Liver (tissue), 9 donors: ENCODE measurements around the gene PLD4. TPM values are rescaled to one million over a fixed set of nuclear protein-coding genes. Genes with fewer than 3 reads are reported as not detected.

ENCODE experiments used
- DNase-seq: peaks from one replicate; pipeline ENCODE4 v3.0.0-alpha.2; 2017; ENCODE audit warnings: low spot score
- H3K27ac ChIP-seq, 2 donors: one replicate each; pipeline ENCODE4 v1.7.0; 2013; ENCODE audit warnings: inconsistent platforms in 2 of 2, low read length in 2 of 2, control low read depth in 1 of 2, low read depth in 1 of 2, mild to moderate bottlenecking in 1 of 2
- H3K27me3 ChIP-seq, 4 donors: one replicate each; pipeline versions ENCODE4 v1.6.1 to v1.7.0; 2013; ENCODE audit warnings: low read length in 3 of 4, inconsistent platforms in 1 of 4, mild to moderate bottlenecking in 1 of 4, moderate library complexity in 1 of 4; ENCODE audit not compliant: control insufficient read depth in 4 of 4, insufficient read depth in 4 of 4
- H3K36me3 ChIP-seq, 4 donors: one replicate each; pipeline versions ENCODE4 v1.6.1 to v1.7.0; 2013; ENCODE audit warnings: low read length in 3 of 4, mild to moderate bottlenecking in 3 of 4, low read depth in 1 of 4, moderate library complexity in 1 of 4; ENCODE audit not compliant: control insufficient read depth in 4 of 4, insufficient read depth in 3 of 4
- H3K4me1 ChIP-seq, 4 donors: one replicate each; pipeline versions ENCODE4 v1.6.1 to v1.7.0; 2013; ENCODE audit warnings: low read length in 3 of 4, mild to moderate bottlenecking in 3 of 4, moderate library complexity in 1 of 4; ENCODE audit not compliant: control insufficient read depth in 4 of 4, insufficient read depth in 4 of 4
- H3K4me3 ChIP-seq, 3 donors: one replicate each; pipeline versions ENCODE4 v1.6.1 to v1.7.0; 2013; ENCODE audit warnings: low read length in 3 of 3, control low read depth in 1 of 3, low read depth in 1 of 3, mild to moderate bottlenecking in 1 of 3
- H3K9ac ChIP-seq, 2 donors: one replicate each; pipeline ENCODE4 v1.7.0; 2013; ENCODE audit warnings: low read length in 2 of 2, mild to moderate bottlenecking in 2 of 2, moderate library complexity in 2 of 2, control low read depth in 1 of 2, low read depth in 1 of 2
- H3K9me3 ChIP-seq, 4 donors: one replicate each; pipeline versions ENCODE4 v1.6.1 to v1.7.0; 2013; ENCODE audit warnings: low read length in 3 of 4; ENCODE audit not compliant: control insufficient read depth in 4 of 4
- EGR1 ChIP-seq, 2 donors: IDR thresholded peaks; 2 replicates each; pipeline ENCODE4 v1.6.1; 2016 to 2018; ENCODE audit warnings: antibody characterized with exemption in 2 of 2, low read depth in 2 of 2
- FOXA1 ChIP-seq: IDR thresholded peaks from 2 replicates; pipeline ENCODE4 v1.6.1; 2016; ENCODE audit warnings: antibody characterized with exemption
- FOXA2 ChIP-seq: IDR thresholded peaks from 2 replicates; pipeline ENCODE4 v1.6.1; 2016; ENCODE audit warnings: antibody characterized with exemption
- GABPA ChIP-seq, 2 donors: IDR thresholded peaks in 1 of 2; conservative IDR thresholded peaks in 1 of 2; 2 replicates each; pipeline ENCODE4 v1.6.1; 2016; ENCODE audit warnings: antibody characterized with exemption in 2 of 2, mild to moderate bottlenecking in 1 of 2, moderate library complexity in 1 of 2
- HNF4A ChIP-seq, 2 donors: conservative IDR thresholded peaks; 2 replicates each; pipeline ENCODE4 v1.6.1; 2016; ENCODE audit warnings: antibody characterized with exemption in 2 of 2, mild to moderate bottlenecking in 2 of 2
- HNF4G ChIP-seq: IDR thresholded peaks from 2 replicates; pipeline ENCODE4 v1.6.1; 2016; ENCODE audit warnings: antibody characterized with exemption
- NR2F2 ChIP-seq: IDR thresholded peaks from 2 replicates; pipeline ENCODE4 v1.6.1; 2016; ENCODE audit warnings: antibody characterized with exemption
- RAD21 ChIP-seq, 2 donors: IDR thresholded peaks; 2 replicates each; pipeline ENCODE4 v1.6.1; 2016; ENCODE audit warnings: antibody characterized with exemption in 2 of 2, mild to moderate bottlenecking in 2 of 2
- TAF1 ChIP-seq: conservative IDR thresholded peaks from 2 replicates; pipeline ENCODE4 v1.6.1; 2016; ENCODE audit warnings: antibody characterized with exemption, mild to moderate bottlenecking
- YY1 ChIP-seq: IDR thresholded peaks from 2 replicates; pipeline ENCODE4 v1.6.1; 2016; ENCODE audit warnings: antibody characterized with exemption, mild to moderate bottlenecking
- WGBS: extraction: QIAGEN DNeasy Blood & Tissue Kit; methylation state at CpG from one replicate; pipeline ENCODE4 v1.1.7; 2013; 5-methylcytosine and 5-hydroxymethylcytosine counted together
- polyA plus RNA-seq, 2 donors: library from polyadenylated mRNA; stranded (reverse) in 1 of 2; unstranded in 1 of 2; fragments of 200-250 nt in 1 of 2; fragments of >200 nt in 1 of 2; fragmentation: Nextera tagmentation in 1 of 2; extraction: Ambion mirVana in 1 of 2; gene quantifications; one replicate each; pipeline versions ENCODE4 v1.2.1 to v1.2.3, GENCODE V29; 2013 to 2015
- total RNA-seq, 2 donors: library from RNA; depleted of rRNA; stranded (reverse); fragments of >200 nt; gene quantifications; one replicate each; pipeline ENCODE4 v1.2.3, GENCODE V29; 2014
- TF ChIP-seq, protein P1 (sequence below): fragments of 150-350 bp; IDR thresholded peaks from 2 replicates; pipeline ENCODE4 v1.5.1; 2017; ENCODE audit warnings: improper control_type of control experiment, low read depth, low read length; ENCODE audit not compliant: missing input control
- TF ChIP-seq, protein P2 (sequence below): IDR thresholded peaks from 2 replicates; pipeline ENCODE4 v1.6.1; 2016; ENCODE audit warnings: antibody characterized with exemption
- TF ChIP-seq, protein P3 (sequence below): IDR thresholded peaks from 2 replicates; pipeline ENCODE4 v1.6.1; 2016; ENCODE audit warnings: antibody characterized with exemption
- donor health status: healthy.
- donor health status: healthy.
- donor health status: healthy.
- donor health status: healthy.
- donor health status: healthy.

The PLD4 gene
- total and polyA plus RNA-seq, 4 donors, result under 0.01 to 14.5 (median 0.35) TPM

DNA sequence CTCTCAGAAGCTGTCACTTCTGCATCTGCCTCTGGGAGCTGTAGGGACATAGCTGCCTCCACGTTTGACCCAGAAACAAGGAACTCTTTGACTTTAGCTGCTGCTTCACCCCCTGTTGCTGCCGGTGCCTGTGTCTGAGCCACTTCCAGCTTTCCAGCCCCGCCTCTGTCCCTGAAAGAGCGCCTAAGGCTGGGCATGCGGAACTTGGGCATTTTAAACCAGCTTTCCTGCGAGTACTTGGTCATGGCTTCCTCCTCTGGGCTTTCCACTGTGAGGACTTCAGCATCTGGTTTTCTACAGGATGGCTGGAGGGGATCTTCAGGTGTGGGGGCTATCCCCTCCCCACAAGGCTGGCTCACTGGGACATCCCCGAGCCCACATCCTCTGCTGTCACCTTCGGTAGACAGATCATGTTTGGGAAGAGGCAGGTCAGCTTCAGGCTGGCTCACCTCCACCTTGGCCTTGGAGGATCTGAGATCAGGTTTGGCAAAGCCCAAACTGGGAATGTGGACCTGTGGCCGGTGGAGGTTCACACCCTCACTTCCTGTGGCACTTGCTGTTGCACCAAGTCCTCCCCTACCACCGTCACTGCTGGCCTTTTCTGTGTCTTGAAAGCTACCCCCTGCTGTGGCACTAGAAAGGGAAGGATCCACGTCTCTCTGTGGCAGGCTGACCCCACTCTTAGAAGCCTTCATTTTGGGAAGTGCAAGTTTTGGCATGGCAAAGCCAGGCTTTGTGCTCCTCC lies 15.2 kb downstream of the PLD4 start:
- no peaks in the 10 kb centered on the region for H3K4me1 ChIP-seq
- no peak for DNase-seq
- H3K9ac ChIP-seq, result no peak overlapping the region

DNA sequence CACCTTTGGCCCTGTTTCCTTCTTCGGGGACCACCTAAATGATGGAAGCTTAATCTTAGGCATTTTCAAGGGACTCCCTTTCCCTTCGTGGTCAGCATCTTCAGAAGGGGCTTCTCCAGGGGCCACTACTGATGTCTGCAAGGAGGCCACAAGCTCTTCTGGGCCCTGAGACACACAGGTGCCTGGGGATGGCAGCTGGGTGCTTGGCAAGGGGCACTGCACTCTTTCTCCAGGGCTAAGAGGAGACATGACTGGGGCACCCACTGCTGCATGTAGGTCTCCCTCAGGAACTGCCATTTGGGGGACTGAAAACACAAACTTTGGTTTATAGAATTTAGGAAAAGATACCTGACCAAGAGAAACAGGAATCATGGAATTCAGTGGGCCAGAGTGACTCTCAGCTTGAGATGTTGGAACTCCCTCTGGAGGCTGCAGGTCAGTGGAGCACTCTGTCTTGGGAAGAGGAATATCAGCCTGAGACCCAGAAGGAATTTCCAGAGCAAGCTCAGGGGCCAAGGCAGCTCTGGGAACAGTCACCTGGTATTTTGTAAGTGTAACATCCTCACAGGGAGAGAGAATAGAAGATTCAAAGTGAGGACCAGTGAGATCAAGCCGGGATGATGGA lies 16.0 kb downstream of the PLD4 start:
- H3K36me3 ChIP-seq, result no peaks in the 10 kb centered on the region
- no peak for TF ChIP-seq RAD21 (IDR thresholded peaks at IDR 0.05)
- TF ChIP-seq, protein P1, sequence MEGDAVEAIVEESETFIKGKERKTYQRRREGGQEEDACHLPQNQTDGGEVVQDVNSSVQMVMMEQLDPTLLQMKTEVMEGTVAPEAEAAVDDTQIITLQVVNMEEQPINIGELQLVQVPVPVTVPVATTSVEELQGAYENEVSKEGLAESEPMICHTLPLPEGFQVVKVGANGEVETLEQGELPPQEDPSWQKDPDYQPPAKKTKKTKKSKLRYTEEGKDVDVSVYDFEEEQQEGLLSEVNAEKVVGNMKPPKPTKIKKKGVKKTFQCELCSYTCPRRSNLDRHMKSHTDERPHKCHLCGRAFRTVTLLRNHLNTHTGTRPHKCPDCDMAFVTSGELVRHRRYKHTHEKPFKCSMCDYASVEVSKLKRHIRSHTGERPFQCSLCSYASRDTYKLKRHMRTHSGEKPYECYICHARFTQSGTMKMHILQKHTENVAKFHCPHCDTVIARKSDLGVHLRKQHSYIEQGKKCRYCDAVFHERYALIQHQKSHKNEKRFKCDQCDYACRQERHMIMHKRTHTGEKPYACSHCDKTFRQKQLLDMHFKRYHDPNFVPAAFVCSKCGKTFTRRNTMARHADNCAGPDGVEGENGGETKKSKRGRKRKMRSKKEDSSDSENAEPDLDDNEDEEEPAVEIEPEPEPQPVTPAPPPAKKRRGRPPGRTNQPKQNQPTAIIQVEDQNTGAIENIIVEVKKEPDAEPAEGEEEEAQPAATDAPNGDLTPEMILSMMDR, result peak; percentile 9
- no peak overlapping the region for H3K4me3 ChIP-seq
- H3K27ac ChIP-seq, result no peak overlapping the region
- H3K9me3 ChIP-seq, result no peaks in the 10 kb centered on the region
- 69% methylated on average over 3 of the region's 3 CpGs for WGBS
- no peaks in the 10 kb centered on the region for H3K4me1 ChIP-seq
- H3K9ac ChIP-seq, result no peak overlapping the region
- no peaks in the 10 kb centered on the region for H3K27me3 ChIP-seq
- no peak for DNase-seq

More for the DNA sequence above, 15.2 kb downstream of the PLD4 start:
- WGBS, result 46% methylated on average over 11 of the region's 11 CpGs
- H3K36me3 ChIP-seq, result no peaks in the 10 kb centered on the region
- H3K27ac ChIP-seq, result no peak overlapping the region
- no peaks in the 10 kb centered on the region for H3K9me3 ChIP-seq
- TF ChIP-seq YY1, result no peak
- no peak for TF ChIP-seq TAF1
- no peak for TF ChIP-seq NR2F2
- TF ChIP-seq RAD21 (IDR thresholded peaks at IDR 0.05), result no peak
- TF ChIP-seq FOXA2, result no peak
- TF ChIP-seq GABPA (IDR thresholded peaks at IDR 0.05 in 1 of 2, conservative IDR thresholded peaks at IDR 0.05 in 1 of 2), result no peak
- TF ChIP-seq HNF4G, result no peak
- no peaks in the 10 kb centered on the region for H3K27me3 ChIP-seq
- no peak overlapping the region for H3K4me3 ChIP-seq

DNA sequence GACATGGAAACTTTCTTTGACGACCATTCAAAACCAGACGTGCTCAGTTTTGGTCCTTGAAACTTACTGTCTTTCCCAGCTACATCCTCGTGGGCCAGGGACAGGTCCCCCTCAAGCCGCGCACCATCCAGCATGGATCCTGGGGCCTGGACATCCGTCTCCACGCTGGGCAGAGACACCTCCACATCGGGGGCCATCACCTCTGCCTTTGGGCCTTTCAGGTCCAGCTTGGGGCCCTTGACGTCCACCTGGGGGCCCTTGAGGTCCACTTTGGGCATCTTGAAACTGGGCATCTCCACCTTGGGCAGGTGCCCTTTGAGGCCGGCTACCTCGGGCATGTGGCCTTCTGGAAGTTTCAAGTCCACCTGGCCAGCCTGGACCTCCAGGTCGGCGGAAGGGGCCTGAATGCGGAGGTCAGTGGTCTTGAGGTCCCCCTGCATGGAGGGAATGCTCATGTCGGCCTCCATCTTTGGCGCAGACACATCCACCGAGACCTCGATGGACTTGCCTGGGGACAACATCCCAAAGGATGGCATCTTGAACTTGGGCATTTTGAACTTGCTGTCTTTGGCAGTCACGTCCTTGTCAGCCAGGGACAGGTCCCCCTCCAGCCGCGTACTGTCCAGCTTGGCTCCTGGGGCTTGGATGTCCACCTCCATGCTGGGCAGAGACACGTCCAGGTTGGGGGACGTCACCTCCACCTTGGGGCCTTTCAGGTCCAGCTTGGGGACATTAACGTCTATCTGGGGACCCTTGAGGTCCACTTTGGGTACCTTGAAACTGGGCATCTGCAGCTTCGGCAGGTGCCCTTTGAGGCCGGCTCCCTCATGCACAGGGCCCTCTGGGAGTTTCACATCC lies 17.1 kb downstream of the PLD4 start:
- H3K9me3 ChIP-seq, result no peaks in the 10 kb centered on the region
- WGBS, result 91% methylated on average over 26 of the region's 26 CpGs
- no peak overlapping the region for H3K27ac ChIP-seq
- H3K4me1 ChIP-seq, result no peaks in the 10 kb centered on the region
- TF ChIP-seq NR2F2, result no peak
- DNase-seq, result no peak
- no peak overlapping the region for H3K4me3 ChIP-seq
- H3K27me3 ChIP-seq, result no peaks in the 10 kb centered on the region
- H3K36me3 ChIP-seq, result no peaks in the 10 kb centered on the region
- H3K9ac ChIP-seq, result no peak overlapping the region

DNA sequence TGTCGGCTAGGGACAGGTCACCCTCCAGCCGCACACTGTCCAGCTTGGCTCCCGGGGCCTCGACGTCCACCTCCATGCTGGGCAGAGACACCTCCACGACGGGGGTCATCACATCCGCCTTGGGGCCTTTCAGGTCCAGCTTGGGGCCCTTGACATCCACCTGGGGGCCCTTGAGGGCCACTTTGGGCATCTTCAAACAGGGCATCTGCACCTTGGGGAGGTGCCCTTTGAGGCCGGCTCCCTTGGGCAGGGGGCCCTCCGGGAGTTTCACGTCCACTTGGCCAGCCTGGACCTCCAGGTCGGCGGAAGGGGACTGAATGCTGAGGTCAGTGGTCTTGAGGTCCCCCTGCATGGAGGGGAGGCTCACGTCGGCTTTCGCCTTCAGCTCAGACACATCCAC lies 17.9 kb downstream of the PLD4 start:
- Histone ChIP-seq H3K9ac (no peak overlapping the region), H3K9me3 (no peaks in the 10 kb centered on the region), H3K4me1 (no peaks in the 10 kb centered on the region), H3K4me3 (no peak overlapping the region), H3K27ac (no peak overlapping the region), H3K27me3 (no peaks in the 10 kb centered on the region), H3K36me3 (no peaks in the 10 kb centered on the region)
- DNase-seq, result no peak
- WGBS, result 92% methylated on average over 16 of the region's 16 CpGs
- TF ChIP-seq FOXA2 (no peak), HNF4A (conservative IDR thresholded peaks at IDR 0.05) (no peak), FOXA1 (no peak), EGR1 (IDR thresholded peaks at IDR 0.05; ENCODE audit: low read depth in 2 of 2) (no peak)
- TF ChIP-seq, protein P2, sequence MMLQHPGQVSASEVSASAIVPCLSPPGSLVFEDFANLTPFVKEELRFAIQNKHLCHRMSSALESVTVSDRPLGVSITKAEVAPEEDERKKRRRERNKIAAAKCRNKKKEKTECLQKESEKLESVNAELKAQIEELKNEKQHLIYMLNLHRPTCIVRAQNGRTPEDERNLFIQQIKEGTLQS, result no peak
- TF ChIP-seq, protein P3, sequence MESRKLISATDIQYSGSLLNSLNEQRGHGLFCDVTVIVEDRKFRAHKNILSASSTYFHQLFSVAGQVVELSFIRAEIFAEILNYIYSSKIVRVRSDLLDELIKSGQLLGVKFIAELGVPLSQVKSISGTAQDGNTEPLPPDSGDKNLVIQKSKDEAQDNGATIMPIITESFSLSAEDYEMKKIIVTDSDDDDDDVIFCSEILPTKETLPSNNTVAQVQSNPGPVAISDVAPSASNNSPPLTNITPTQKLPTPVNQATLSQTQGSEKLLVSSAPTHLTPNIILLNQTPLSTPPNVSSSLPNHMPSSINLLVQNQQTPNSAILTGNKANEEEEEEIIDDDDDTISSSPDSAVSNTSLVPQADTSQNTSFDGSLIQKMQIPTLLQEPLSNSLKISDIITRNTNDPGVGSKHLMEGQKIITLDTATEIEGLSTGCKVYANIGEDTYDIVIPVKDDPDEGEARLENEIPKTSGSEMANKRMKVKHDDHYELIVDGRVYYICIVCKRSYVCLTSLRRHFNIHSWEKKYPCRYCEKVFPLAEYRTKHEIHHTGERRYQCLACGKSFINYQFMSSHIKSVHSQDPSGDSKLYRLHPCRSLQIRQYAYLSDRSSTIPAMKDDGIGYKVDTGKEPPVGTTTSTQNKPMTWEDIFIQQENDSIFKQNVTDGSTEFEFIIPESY, result no peak
